Common myeloid progenitor, CD34-positive (primary cell): Measurements from ENCODE around the gene SLC44A5.

Experiments used
- CTCF ChIA-PET: fragments of 350-600 bp; sonication (Branson Sonifier 250); formaldehyde crosslinking; loops from one replicate; lab custom pipeline; 2021; ENCODE audit warnings: antibody characterized with exemption; lab: Charles Lee
- POLR2A ChIA-PET: fragments of 350-600 bp; sonication (Branson Sonifier 250); formaldehyde crosslinking; loops from one replicate; lab custom pipeline; 2021; ENCODE audit warnings: antibody characterized with exemption; lab: Charles Lee
- DNase-seq, 3 donors: peaks; one replicate each; pipeline versions ENCODE4 v3.0.0 to v3.0.0-alpha.2; 2013
- H3K27ac ChIP-seq, 2 experiments: 1 replicate in 1 of 2; 2 replicates in 1 of 2; pipeline ENCODE4 v1.7.0; 2013; ENCODE audit warnings: inconsistent platforms in 2 of 2, low read length in 2 of 2, mild to moderate bottlenecking in 2 of 2, low read depth in 1 of 2, moderate library complexity in 1 of 2; ENCODE audit not compliant: severe bottlenecking in 2 of 2, insufficient read depth in 1 of 2, poor library complexity in 1 of 2
- H3K27me3 ChIP-seq, 5 experiments: replicated peaks in 2 of 5; 1 replicate in 3 of 5; 2 replicates in 2 of 5; pipeline versions ENCODE4 v1.6.1 to v1.7.0; 2013; ENCODE audit warnings: low read length in 4 of 5, mild to moderate bottlenecking in 2 of 5, moderate library complexity in 2 of 5, inconsistent platforms in 1 of 5; ENCODE audit not compliant: insufficient read depth in 5 of 5, control insufficient read depth in 4 of 5
- H3K36me3 ChIP-seq, 4 experiments: 1 replicate in 2 of 4; 2 replicates in 2 of 4; pipeline versions ENCODE4 v1.6.1 to v1.7.0; 2013; ENCODE audit warnings: low read length in 3 of 4, control low read depth in 1 of 4, mild to moderate bottlenecking in 1 of 4; ENCODE audit not compliant: control insufficient read depth in 4 of 4, insufficient read depth in 4 of 4
- H3K4me1 ChIP-seq, 4 experiments: 1 replicate in 3 of 4; 2 replicates in 1 of 4; pipeline versions ENCODE4 v1.6.1 to v1.7.1; 2013; ENCODE audit warnings: low read length in 3 of 4, mild to moderate bottlenecking in 3 of 4, control low read depth in 1 of 4, inconsistent platforms in 1 of 4, moderate library complexity in 1 of 4; ENCODE audit not compliant: control insufficient read depth in 4 of 4, insufficient read depth in 4 of 4; ENCODE audit errors: control extremely low read depth in 1 of 4
- H3K4me3 ChIP-seq, 7 experiments: 1 replicate in 4 of 7; 2 replicates in 3 of 7; pipeline versions ENCODE4 v1.5.1 to v1.7.0; 2013; ENCODE audit warnings: mild to moderate bottlenecking in 7 of 7, low read length in 6 of 7, moderate library complexity in 6 of 7, inconsistent platforms in 2 of 7, low read depth in 2 of 7, control low read depth in 1 of 7; ENCODE audit not compliant: insufficient read depth in 4 of 7, control insufficient read depth in 1 of 7; ENCODE audit errors: extremely low read depth in 1 of 7
- H3K9me3 ChIP-seq, 5 experiments: 1 replicate in 4 of 5; 2 replicates in 1 of 5; pipeline versions ENCODE4 v1.6.1 to v1.7.1; 2013; ENCODE audit warnings: low read length in 4 of 5, mild to moderate bottlenecking in 2 of 5, inconsistent platforms in 1 of 5, low read depth in 1 of 5, moderate library complexity in 1 of 5; ENCODE audit not compliant: control insufficient read depth in 4 of 5, insufficient read depth in 2 of 5; ENCODE audit errors: control extremely low read depth in 1 of 5
- WGBS: methylation state at CpG from one replicate; pipeline ENCODE4 v1.1.5; 2013; ENCODE audit not compliant: insufficient coverage; 5-methylcytosine and 5-hydroxymethylcytosine counted together

SLC44A5 gene

GRCh38 chr1:75575837-75576236 is 35.1 kb downstream of the SLC44A5 start:
- H3K9me3 ChIP-seq = no peaks in the 10 kb centered on the region
- 100% methylated on average over 1 of the region's 3 CpGs for WGBS
- no peaks in the 10 kb centered on the region for H3K27me3 ChIP-seq
- no peaks in the 10 kb centered on the region for H3K4me1 ChIP-seq
- CTCF ChIA-PET = no interaction called here
- DNase-seq = no peak
- no peaks in the 10 kb centered on the region for H3K36me3 ChIP-seq
- POLR2A ChIA-PET = no interaction called here
- H3K27ac ChIP-seq = no peak overlapping the region
- no peak overlapping the region for H3K4me3 ChIP-seq

GRCh38 chr1:75567191-75567590 is 43.7 kb downstream of the SLC44A5 start:
- ChIA-PET POLR2A (no interaction called here), CTCF (no interaction called here)
- Histone ChIP-seq H3K27ac (no peak overlapping the region), H3K9me3 (no peaks in the 10 kb centered on the region), H3K27me3 (no peaks in the 10 kb centered on the region), H3K4me1 (no peaks in the 10 kb centered on the region), H3K4me3 (no peak overlapping the region), H3K36me3 (no peaks in the 10 kb centered on the region)
- DNase-seq = no peak
- WGBS = no CpG with 5 or more reads among the region's 1 CpG

DNA sequence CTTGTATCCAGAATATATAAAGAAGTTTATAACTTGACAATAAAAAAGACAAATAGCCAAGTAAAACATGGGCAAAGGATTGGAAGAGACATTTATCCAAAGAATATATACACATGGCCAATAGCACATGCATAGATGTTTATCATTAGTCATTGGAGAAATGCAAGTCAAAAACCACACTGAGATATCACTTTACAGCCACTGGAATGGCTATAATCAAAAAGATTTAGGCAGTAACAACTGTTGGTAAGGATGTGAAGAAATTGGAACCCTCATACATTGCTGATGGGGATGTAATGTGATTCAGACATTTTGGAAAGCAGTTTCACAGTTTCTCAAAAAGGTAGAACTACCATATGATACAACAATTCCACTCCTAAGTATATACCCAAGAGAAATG is 51.1 kb downstream of the SLC44A5 start:
- CTCF ChIA-PET = no interaction called here
- POLR2A ChIA-PET = no interaction called here
- H3K27me3 ChIP-seq = no peaks in the 10 kb centered on the region

DNA sequence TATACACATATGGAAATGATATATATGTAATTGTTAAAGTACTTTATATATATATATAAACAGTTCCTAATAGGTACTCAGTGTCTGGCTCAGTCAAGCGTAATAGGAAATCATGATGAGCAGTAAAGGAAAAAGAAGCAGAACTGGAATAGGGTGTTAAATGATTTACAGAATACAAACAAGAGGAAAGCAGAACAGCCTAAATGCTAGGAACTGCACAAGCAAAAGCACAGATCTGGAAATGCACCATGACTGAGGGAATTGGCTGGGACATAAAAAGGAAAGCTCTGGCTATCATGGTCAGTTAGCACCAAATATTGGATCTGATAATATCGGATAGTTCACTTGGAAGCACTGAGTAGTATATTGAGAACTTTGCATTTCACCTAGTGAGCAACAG is 51.8 kb downstream of the SLC44A5 start:
- 71% methylated on average over 1 of the region's 2 CpGs for WGBS
- H3K27me3 ChIP-seq = no peaks in the 10 kb centered on the region
- H3K9me3 ChIP-seq = no peaks in the 10 kb centered on the region
- CTCF ChIA-PET = no interaction called here
- H3K27ac ChIP-seq = no peak overlapping the region
- H3K4me3 ChIP-seq = no peak overlapping the region
- DNase-seq = no peak
- H3K4me1 ChIP-seq = no peaks in the 10 kb centered on the region
- POLR2A ChIA-PET = no interaction called here
- no peaks in the 10 kb centered on the region for H3K36me3 ChIP-seq

More for the DNA sequence above, 51.1 kb downstream of the SLC44A5 start:
- no peaks in the 10 kb centered on the region for H3K4me1 ChIP-seq
- DNase-seq = no peak
- no peaks in the 10 kb centered on the region for H3K9me3 ChIP-seq
- no peak overlapping the region for H3K4me3 ChIP-seq
- H3K27ac ChIP-seq = no peak overlapping the region
- H3K36me3 ChIP-seq = no peaks in the 10 kb centered on the region

- H3K36me3 ChIP-seq = no peaks in the 10 kb centered on the region
- no peaks in the 10 kb centered on the region for H3K27me3 ChIP-seq
- ChIA-PET CTCF (no interaction called here), POLR2A (no interaction called here)
- no CpG with 5 or more reads among the region's 1 CpG for WGBS
- no peak overlapping the region for H3K27ac ChIP-seq
- DNase-seq = no peak
- no peak overlapping the region for H3K4me3 ChIP-seq
- H3K9me3 ChIP-seq = no peaks in the 10 kb centered on the region
- no peaks in the 10 kb centered on the region for H3K4me1 ChIP-seq
Observed at GRCh38 chr1:75554870-75555269, 56.0 kb downstream of the SLC44A5 start.

- ChIA-PET POLR2A (no interaction called here), CTCF (no interaction called here)
- H3K4me1 ChIP-seq = no peaks in the 10 kb centered on the region
- H3K36me3 ChIP-seq = no peaks in the 10 kb centered on the region
- no peaks in the 10 kb centered on the region for H3K27me3 ChIP-seq
- no peak overlapping the region for H3K27ac ChIP-seq
- DNase-seq = no peak
- no peaks in the 10 kb centered on the region for H3K9me3 ChIP-seq
- H3K4me3 ChIP-seq = no peak overlapping the region
- WGBS = 100% methylated on average over 2 of the region's 2 CpGs
Observed at GRCh38 chr1:75554181-75554580, 56.7 kb downstream of the SLC44A5 start.

- POLR2A ChIA-PET = interaction anchor here (0.6 kb wide), 1 partner anchor 65 kb away, joined by 4 read pairs; no protein-coding TSS in a partner anchor
Observed at GRCh38 chr1:75550559-75550958, 60.4 kb downstream of the SLC44A5 start.

More at GRCh38 chr1:75550559-75550958, 60.4 kb downstream of the SLC44A5 start:
- Histone ChIP-seq H3K9me3 (no peaks in the 10 kb centered on the region), H3K27ac (no peak overlapping the region), H3K27me3 (no peaks in the 10 kb centered on the region), H3K4me3 (no peak overlapping the region), H3K4me1 (no peaks in the 10 kb centered on the region), H3K36me3 (no peaks in the 10 kb centered on the region)
- CTCF ChIA-PET = no interaction called here
- DNase-seq = no peak
